SK-N-SH treated with all-trans-retinoic acid at 6 μM for 48 hours (cell line): ENCODE results near the gene HMGB3.

Source experiments
- ARNTL ChIP-seq: fragments of 450-650 bp; formaldehyde crosslinking; IDR thresholded peaks from 2 replicates; pipeline ENCODE4 v1.5.0; 2020; ENCODE audit warnings: low read depth, mild to moderate bottlenecking, moderate library complexity, borderline replicate concordance
- RARB ChIP-seq: fragments of 250-450 bp; sonication (Bioruptor Pico); IDR thresholded peaks from 2 replicates; pipeline ENCODE4 v1.8.0; 2021; ENCODE audit warnings: mild to moderate bottlenecking, moderate library complexity
- SNAI2 ChIP-seq: fragments of 250-450 bp; sonication (Bioruptor Pico); IDR thresholded peaks from 2 replicates; pipeline ENCODE4 v1.5.0; 2020; ENCODE audit warnings: mild to moderate bottlenecking, moderate library complexity
- ZNF70 ChIP-seq: fragments of 450-650 bp; formaldehyde crosslinking; IDR thresholded peaks from 2 replicates; pipeline ENCODE4 v1.5.0; 2020; ENCODE audit warnings: mild to moderate bottlenecking, moderate library complexity
- ZNF8 ChIP-seq: fragments of 450-650 bp; formaldehyde crosslinking; IDR thresholded peaks from 2 replicates; pipeline ENCODE4 v1.5.0; 2020; ENCODE audit warnings: mild to moderate bottlenecking, moderate library complexity
- TF ChIP-seq, protein P1 (sequence below): fragments of 250-450 bp; sonication (Bioruptor Pico); IDR thresholded peaks from 2 replicates; pipeline ENCODE4 v1.8.0; 2020; ENCODE audit warnings: mild to moderate bottlenecking, moderate library complexity, borderline replicate concordance
- TF ChIP-seq, protein P2 (sequence below): fragments of 250-450 bp; sonication (Bioruptor Pico); IDR thresholded peaks from 2 replicates; pipeline ENCODE4 v1.5.1; 2020; ENCODE audit warnings: low read depth, mild to moderate bottlenecking, moderate library complexity

DNA sequence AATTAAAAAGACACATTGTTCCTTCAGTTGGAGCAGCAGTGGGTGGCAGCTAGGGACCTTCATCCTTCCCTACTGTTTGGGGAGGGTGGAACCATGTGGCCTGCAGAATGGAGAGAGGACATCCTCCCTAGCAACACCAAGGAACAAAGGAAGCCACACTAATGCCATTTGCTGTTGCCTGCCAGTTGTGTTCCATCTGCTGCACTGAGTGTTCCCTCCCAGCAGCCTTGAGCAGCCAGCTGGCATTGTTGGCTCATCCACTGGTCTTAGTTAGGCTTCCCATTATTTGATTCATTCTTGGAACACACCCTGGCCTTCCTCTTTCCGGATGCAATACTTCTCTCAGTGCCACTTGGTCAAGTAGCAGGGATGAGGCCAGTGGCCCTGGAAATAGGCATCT is 25.0 kb upstream of the HMGB3 start:
- TF ChIP-seq, protein P1, sequence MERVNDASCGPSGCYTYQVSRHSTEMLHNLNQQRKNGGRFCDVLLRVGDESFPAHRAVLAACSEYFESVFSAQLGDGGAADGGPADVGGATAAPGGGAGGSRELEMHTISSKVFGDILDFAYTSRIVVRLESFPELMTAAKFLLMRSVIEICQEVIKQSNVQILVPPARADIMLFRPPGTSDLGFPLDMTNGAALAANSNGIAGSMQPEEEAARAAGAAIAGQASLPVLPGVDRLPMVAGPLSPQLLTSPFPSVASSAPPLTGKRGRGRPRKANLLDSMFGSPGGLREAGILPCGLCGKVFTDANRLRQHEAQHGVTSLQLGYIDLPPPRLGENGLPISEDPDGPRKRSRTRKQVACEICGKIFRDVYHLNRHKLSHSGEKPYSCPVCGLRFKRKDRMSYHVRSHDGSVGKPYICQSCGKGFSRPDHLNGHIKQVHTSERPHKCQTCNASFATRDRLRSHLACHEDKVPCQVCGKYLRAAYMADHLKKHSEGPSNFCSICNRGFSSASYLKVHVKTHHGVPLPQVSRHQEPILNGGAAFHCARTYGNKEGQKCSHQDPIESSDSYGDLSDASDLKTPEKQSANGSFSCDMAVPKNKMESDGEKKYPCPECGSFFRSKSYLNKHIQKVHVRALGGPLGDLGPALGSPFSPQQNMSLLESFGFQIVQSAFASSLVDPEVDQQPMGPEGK (CRISPR knock-in tag): no peak
- TF ChIP-seq ARNTL (CRISPR knock-in tag): no peak
- TF ChIP-seq, protein P2, sequence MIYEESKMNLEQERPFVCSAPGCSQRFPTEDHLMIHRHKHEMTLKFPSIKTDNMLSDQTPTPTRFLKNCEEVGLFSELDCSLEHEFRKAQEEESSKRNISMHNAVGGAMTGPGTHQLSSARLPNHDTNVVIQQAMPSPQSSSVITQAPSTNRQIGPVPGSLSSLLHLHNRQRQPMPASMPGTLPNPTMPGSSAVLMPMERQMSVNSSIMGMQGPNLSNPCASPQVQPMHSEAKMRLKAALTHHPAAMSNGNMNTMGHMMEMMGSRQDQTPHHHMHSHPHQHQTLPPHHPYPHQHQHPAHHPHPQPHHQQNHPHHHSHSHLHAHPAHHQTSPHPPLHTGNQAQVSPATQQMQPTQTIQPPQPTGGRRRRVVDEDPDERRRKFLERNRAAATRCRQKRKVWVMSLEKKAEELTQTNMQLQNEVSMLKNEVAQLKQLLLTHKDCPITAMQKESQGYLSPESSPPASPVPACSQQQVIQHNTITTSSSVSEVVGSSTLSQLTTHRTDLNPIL (CRISPR knock-in tag): no peak
- no peak for TF ChIP-seq SNAI2
- TF ChIP-seq ZNF70 (CRISPR knock-in tag): no peak
- TF ChIP-seq RARB (CRISPR knock-in tag): no peak
- no peak for TF ChIP-seq ZNF8 (CRISPR knock-in tag)
